Measurements from ENCODE around the gene RGS12.

DNA sequence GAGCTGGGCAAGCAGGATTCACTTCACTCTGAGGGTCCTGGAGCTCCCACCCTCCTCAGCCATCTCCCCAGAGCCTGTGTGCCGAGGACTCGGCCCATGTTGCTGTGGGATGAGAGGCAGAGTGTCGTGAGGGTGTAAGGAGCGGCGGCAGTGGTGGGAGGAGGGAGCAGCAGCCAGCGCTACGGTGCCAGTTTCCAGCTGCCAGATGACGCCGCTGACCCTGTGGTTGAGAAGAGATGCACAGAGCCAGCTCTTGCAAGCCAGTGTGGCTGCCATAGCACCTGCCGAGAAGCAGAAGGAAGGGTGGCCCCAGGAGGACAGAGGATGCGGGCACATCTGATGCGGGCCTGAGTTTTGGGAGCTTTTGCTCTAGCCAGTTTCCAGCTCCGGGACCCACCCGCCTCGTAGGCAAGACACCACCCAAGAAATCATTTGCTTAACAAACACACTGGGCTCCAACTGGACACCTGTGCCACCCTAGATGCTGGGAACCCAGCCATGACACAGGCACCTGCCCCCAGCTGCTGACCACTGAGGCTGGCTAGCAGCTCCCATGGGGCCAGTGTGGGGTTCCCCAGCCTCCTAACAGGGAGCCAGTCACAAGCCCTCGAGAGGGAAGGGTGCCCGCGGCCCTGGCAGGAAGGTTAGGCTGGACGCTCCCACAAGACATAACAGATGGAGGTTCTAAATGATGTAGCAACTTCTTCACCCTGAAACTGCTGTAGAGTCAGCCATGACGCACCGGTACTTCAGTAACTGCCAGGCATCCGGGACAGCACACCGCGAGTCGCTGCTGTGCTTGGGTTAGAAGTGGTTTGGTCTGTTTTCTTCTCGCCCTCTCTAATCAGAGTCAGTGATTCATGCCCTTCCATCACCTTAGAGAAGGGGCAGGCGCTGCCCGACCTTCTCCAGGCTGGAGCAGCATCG is 35.0 kb upstream of the RGS12 start:
- TF ChIP-seq CTCF (IDR thresholded peaks at IDR 0.05 in 4 of 5, conservative IDR thresholded peaks at IDR 0.05 in 1 of 5) (no peak), POLR2A (IDR thresholded peaks at IDR 0.05) (no peak)

Measured in gastrocnemius medialis (tissue), 4 donors.